ENCODE results near the gene NAMPT. TPM values are rescaled to one million over a fixed set of nuclear protein-coding genes. Genes with fewer than 3 reads are reported as not detected.

NAMPT gene
- total and polyA plus RNA-seq, 9 of the 15 experiments (the other 6 are each of a cell fraction or from before 2014, with no cell fraction given) = 41.1 to 160 (median 106) TPM

GRCh38 chr7:106249488-106249887 is 35.3 kb downstream of the NAMPT start:
- in situ Hi-C loops (cut with MboI) = no loop called here
- DNase-seq (ENCODE audit: extremely low read depth in 1 of 4, low spot score in 3 of 4) = no peak
- POLR2A ChIA-PET = no interaction called here
- Histone ChIP-seq H2AFZ (ENCODE audit: low read depth, low read length) (no peak overlapping the region), H3K4me1 (replicated peaks in 1 of 2; ENCODE audit: control insufficient read depth in 2 of 2, insufficient read depth in 2 of 2, low read length in 2 of 2) (no peaks in the 10 kb centered on the region), H3K27ac (ENCODE audit: extremely low read depth, low read depth, low read length) (no peak overlapping the region), H3K79me2 (ENCODE audit: control insufficient read depth, insufficient read depth, low read length) (no peaks in the 10 kb centered on the region), H3K4me2 (ENCODE audit: insufficient read depth, low read length) (no peak overlapping the region), H3K9me3 (replicated peaks; ENCODE audit: control insufficient read depth, insufficient read depth, low read depth, low read length) (peaks cover 5% of the 10 kb centered on the region; the same call in 1 of the 2 replicates), H4K20me1 (replicated peaks; ENCODE audit: control insufficient read depth, insufficient read depth, low read length) (no peaks in the 10 kb centered on the region), H3K9ac (ENCODE audit: insufficient read depth in 1 of 2, low read depth in 2 of 2, low read length in 2 of 2) (no peak overlapping the region), H3K9me1 (ENCODE audit: control insufficient read depth, insufficient read depth, low read length) (no peaks in the 10 kb centered on the region), H3K4me3 (no peak overlapping the region), H3K27me3 (ENCODE audit: control insufficient read depth in 2 of 2, insufficient read depth in 2 of 2, low read length in 2 of 2) (no peaks in the 10 kb centered on the region), H3K36me3 (ENCODE audit: control insufficient read depth, insufficient read depth, low read length) (peaks cover 66% of the 10 kb centered on the region)
- 94% methylated on average over 4 of the region's 4 CpGs for WGBS (ENCODE audit: insufficient coverage, low coverage, missing lambda C conversion rate)
- no peak for FAIRE-seq
- ATAC-seq = no peak
- intact Hi-C loops (cut with micrococcal nuclease) = no loop called here
- TF ChIP-seq CBX3 (IDR thresholded peaks at IDR 0.05; ENCODE audit: borderline replicate concordance in 1 of 2, low read length in 2 of 2) (no peak), GTF2E2 (tag; IDR thresholded peaks at IDR 0.05) (no peak), CXXC5 (CRISPR knock-in tag; IDR thresholded peaks at IDR 0.05) (no peak), ZNF133 (CRISPR knock-in tag; IDR thresholded peaks at IDR 0.05) (no peak)
- TF ChIP-seq, protein P1, sequence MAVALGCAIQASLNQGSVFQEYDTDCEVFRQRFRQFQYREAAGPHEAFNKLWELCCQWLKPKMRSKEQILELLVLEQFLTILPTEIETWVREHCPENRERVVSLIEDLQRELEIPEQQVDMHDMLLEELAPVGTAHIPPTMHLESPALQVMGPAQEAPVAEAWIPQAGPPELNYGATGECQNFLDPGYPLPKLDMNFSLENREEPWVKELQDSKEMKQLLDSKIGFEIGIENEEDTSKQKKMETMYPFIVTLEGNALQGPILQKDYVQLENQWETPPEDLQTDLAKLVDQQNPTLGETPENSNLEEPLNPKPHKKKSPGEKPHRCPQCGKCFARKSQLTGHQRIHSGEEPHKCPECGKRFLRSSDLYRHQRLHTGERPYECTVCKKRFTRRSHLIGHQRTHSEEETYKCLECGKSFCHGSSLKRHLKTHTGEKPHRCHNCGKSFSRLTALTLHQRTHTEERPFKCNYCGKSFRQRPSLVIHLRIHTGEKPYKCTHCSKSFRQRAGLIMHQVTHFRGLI (CRISPR knock-in tag; IDR thresholded peaks at IDR 0.05) = no peak
- CTCF ChIA-PET (ENCODE audit: low intra/inter-chr PET ratio) = no interaction called here
- BruUV-seq (replicated peaks) = no TSS peak

- Histone ChIP-seq H3K36me3 (ENCODE audit: control insufficient read depth, insufficient read depth, low read length) (peaks cover 57% of the 10 kb centered on the region), H4K20me1 (replicated peaks; ENCODE audit: control insufficient read depth, insufficient read depth, low read length) (no peaks in the 10 kb centered on the region), H3K79me2 (ENCODE audit: control insufficient read depth, insufficient read depth, low read length) (no peaks in the 10 kb centered on the region), H3K4me2 (ENCODE audit: insufficient read depth, low read length) (no peak overlapping the region), H3K27me3 (ENCODE audit: control insufficient read depth in 2 of 2, insufficient read depth in 2 of 2, low read length in 2 of 2) (no peaks in the 10 kb centered on the region), H3K9me3 (replicated peaks; ENCODE audit: control insufficient read depth, insufficient read depth, low read depth, low read length) (peaks cover 5% of the 10 kb centered on the region; the same call in 1 of the 2 replicates), H2AFZ (ENCODE audit: low read depth, low read length) (no peak overlapping the region), H3K4me1 (replicated peaks in 1 of 2; ENCODE audit: control insufficient read depth in 2 of 2, insufficient read depth in 2 of 2, low read length in 2 of 2) (no peaks in the 10 kb centered on the region), H3K4me3 (no peak overlapping the region), H3K9me1 (ENCODE audit: control insufficient read depth, insufficient read depth, low read length) (no peaks in the 10 kb centered on the region), H3K27ac (ENCODE audit: extremely low read depth, low read depth, low read length) (no peak overlapping the region), H3K9ac (ENCODE audit: insufficient read depth in 1 of 2, low read depth in 2 of 2, low read length in 2 of 2) (no peak overlapping the region)
- no peak for TF ChIP-seq ZNF134 (CRISPR knock-in tag; conservative IDR thresholded peaks at IDR 0.05)
- no peak for TF ChIP-seq KHSRP (IDR thresholded peaks at IDR 0.05)
- no peak for TF ChIP-seq DMBX1 (CRISPR knock-in tag; IDR thresholded peaks at IDR 0.05; ENCODE audit: borderline replicate concordance)
- no peak for TF ChIP-seq ZFP1 (CRISPR knock-in tag; IDR thresholded peaks at IDR 0.05)
- no peak for TF ChIP-seq RNF219 (CRISPR knock-in tag; IDR thresholded peaks at IDR 0.05)
- intact Hi-C loops (cut with micrococcal nuclease) = no loop called here
- no peak for DNase-seq (ENCODE audit: extremely low read depth in 1 of 4, low spot score in 3 of 4)
- ChIA-PET CTCF (ENCODE audit: low intra/inter-chr PET ratio) (no interaction called here), POLR2A (no interaction called here)
- no TSS peak for BruUV-seq (replicated peaks)
- FAIRE-seq = no peak
- no peak for ATAC-seq
- in situ Hi-C loops (cut with MboI) = no loop called here
- WGBS (ENCODE audit: insufficient coverage, low coverage, missing lambda C conversion rate) = 98% methylated on average over 2 of the region's 2 CpGs
Measured at GRCh38 chr7:106248600-106248999, 36.2 kb downstream of the NAMPT start.

Measured in K562 (cell line).